ENCODE measurements around the gene LDHD.

The LDHD gene

GRCh38 chr16:75122609-75123008 is 6.0 kb upstream of the LDHD start:
- TF ChIP-seq CTCF (IDR thresholded peaks at IDR 0.05; ENCODE audit: low read length), result no peak
- no peak for TF ChIP-seq EZH2 (optimal IDR thresholded peaks at IDR 0.05; ENCODE audit: low read depth, low read length)
- TF ChIP-seq EZH2phosphoT487 (IDR thresholded peaks at IDR 0.05; ENCODE audit: low read length), result no peak
- Histone ChIP-seq H3K36me3 (replicated peaks; ENCODE audit: insufficient read depth, low read length) (no peaks in the 10 kb centered on the region), H3K4me1 (ENCODE audit: low read length) (no peaks in the 10 kb centered on the region), H4K20me1 (ENCODE audit: insufficient read depth, low read length) (no peaks in the 10 kb centered on the region), H3F3A (ENCODE audit: insufficient read depth, low read length) (no peaks in the 10 kb centered on the region), H3K4me2 (ENCODE audit: low read depth, low read length) (no peak overlapping the region), H3K9ac (ENCODE audit: low read length) (no peak overlapping the region), H2AFZ (ENCODE audit: low read length) (no peak overlapping the region), H3K79me2 (ENCODE audit: low read length) (no peaks in the 10 kb centered on the region), H3K27ac (ENCODE audit: low read length) (no peak overlapping the region), H3K4me3 (ENCODE audit: low read length) (no peak overlapping the region), H3K27me3 (replicated peaks; ENCODE audit: insufficient read depth, low read length) (no peaks in the 10 kb centered on the region), H3K9me2 (replicated peaks; ENCODE audit: insufficient read depth, low read length) (no peaks in the 10 kb centered on the region), H3K9me3 (replicated peaks; ENCODE audit: insufficient read depth, low read length) (no peaks in the 10 kb centered on the region)
- DNase-seq, result no peak

- Histone ChIP-seq H3K4me2 (ENCODE audit: low read depth, low read length) (no peak overlapping the region), H3K36me3 (replicated peaks; ENCODE audit: insufficient read depth, low read length) (no peaks in the 10 kb centered on the region), H3K79me2 (ENCODE audit: low read length) (no peaks in the 10 kb centered on the region), H4K20me1 (ENCODE audit: insufficient read depth, low read length) (no peaks in the 10 kb centered on the region), H3K4me1 (ENCODE audit: low read length) (no peaks in the 10 kb centered on the region), H3K9me3 (replicated peaks; ENCODE audit: insufficient read depth, low read length) (no peaks in the 10 kb centered on the region), H3K9me2 (replicated peaks; ENCODE audit: insufficient read depth, low read length) (no peaks in the 10 kb centered on the region), H3K27me3 (replicated peaks; ENCODE audit: insufficient read depth, low read length) (no peaks in the 10 kb centered on the region), H3K27ac (ENCODE audit: low read length) (no peak overlapping the region), H3K4me3 (ENCODE audit: low read length) (no peak overlapping the region), H3K9ac (ENCODE audit: low read length) (no peak overlapping the region), H3F3A (ENCODE audit: insufficient read depth, low read length) (no peaks in the 10 kb centered on the region), H2AFZ (ENCODE audit: low read length) (no peak overlapping the region)
- no peak for TF ChIP-seq EZH2phosphoT487 (IDR thresholded peaks at IDR 0.05; ENCODE audit: low read length)
- TF ChIP-seq EZH2 (optimal IDR thresholded peaks at IDR 0.05; ENCODE audit: low read depth, low read length), result no peak
- TF ChIP-seq CTCF (IDR thresholded peaks at IDR 0.05; ENCODE audit: low read length), result no peak
- DNase-seq, result no peak
Observed at GRCh38 chr16:75121949-75122568, 5.5 kb upstream of the LDHD start.

GRCh38 chr16:75120253-75120652 is 3.7 kb upstream of the LDHD start:
- no peaks in the 10 kb centered on the region for H3K79me2 ChIP-seq (ENCODE audit: low read length)
- no peaks in the 10 kb centered on the region for H3K9me3 ChIP-seq (replicated peaks; ENCODE audit: insufficient read depth, low read length)

More at GRCh38 chr16:75120253-75120652, 3.7 kb upstream of the LDHD start:
- no peak overlapping the region for H3K4me2 ChIP-seq (ENCODE audit: low read depth, low read length)
- H2AFZ ChIP-seq (ENCODE audit: low read length), result no peak overlapping the region
- no peak overlapping the region for H3K4me3 ChIP-seq (ENCODE audit: low read length)
- H3K27ac ChIP-seq (ENCODE audit: low read length), result no peak overlapping the region
- H3K27me3 ChIP-seq (replicated peaks; ENCODE audit: insufficient read depth, low read length), result no peaks in the 10 kb centered on the region
- H3K4me1 ChIP-seq (ENCODE audit: low read length), result no peaks in the 10 kb centered on the region
- H3K36me3 ChIP-seq (replicated peaks; ENCODE audit: insufficient read depth, low read length), result no peaks in the 10 kb centered on the region
- H3F3A ChIP-seq (ENCODE audit: insufficient read depth, low read length), result no peaks in the 10 kb centered on the region
- H4K20me1 ChIP-seq (ENCODE audit: insufficient read depth, low read length), result no peaks in the 10 kb centered on the region
- no peaks in the 10 kb centered on the region for H3K9me2 ChIP-seq (replicated peaks; ENCODE audit: insufficient read depth, low read length)
- H3K9ac ChIP-seq (ENCODE audit: low read length), result no peak overlapping the region
- no peak for DNase-seq
- TF ChIP-seq CTCF (IDR thresholded peaks at IDR 0.05; ENCODE audit: low read length) (no peak), EZH2 (optimal IDR thresholded peaks at IDR 0.05; ENCODE audit: low read depth, low read length) (no peak), EZH2phosphoT487 (IDR thresholded peaks at IDR 0.05; ENCODE audit: low read length) (no peak)

All from MM.1S (cell line).